NCI-H1417 treated with DMSO at 0.1 percent for 48 hours (cell line): Measurements from ENCODE around the gene MAP3K5.

Experiments used
- DNase-seq: peaks from one replicate; lab custom pipeline; 2025; lab: John Stamatoyannopoulos, UW

The MAP3K5 gene

GRCh38 chr6:136749359-136749997, 42.8 kb downstream of the MAP3K5 start:
- DNase-seq, result no peak

GRCh38 chr6:136747507-136747906, 44.8 kb downstream of the MAP3K5 start:
- DNase-seq, result no peak

DNA sequence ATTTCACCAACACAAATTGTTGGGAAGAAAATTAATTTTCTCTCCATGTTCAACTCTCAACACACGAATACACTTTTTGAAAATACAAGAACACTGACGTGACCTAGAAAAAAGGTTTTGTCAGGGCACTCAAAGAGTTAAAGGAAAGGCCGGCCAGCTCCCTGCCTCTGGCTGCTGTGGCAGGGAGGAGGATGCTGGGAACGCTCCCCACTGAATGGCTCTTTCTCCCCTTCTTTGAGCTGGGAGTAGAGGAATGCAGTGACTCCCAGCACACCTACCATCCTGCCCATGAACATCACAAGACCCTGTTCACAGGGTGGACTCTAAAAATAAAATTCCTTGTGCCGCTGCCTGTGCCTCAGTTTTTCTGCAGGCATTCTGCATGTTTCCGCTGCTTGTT, 47.0 kb downstream of the MAP3K5 start:
- DNase-seq, result no peak

DNA sequence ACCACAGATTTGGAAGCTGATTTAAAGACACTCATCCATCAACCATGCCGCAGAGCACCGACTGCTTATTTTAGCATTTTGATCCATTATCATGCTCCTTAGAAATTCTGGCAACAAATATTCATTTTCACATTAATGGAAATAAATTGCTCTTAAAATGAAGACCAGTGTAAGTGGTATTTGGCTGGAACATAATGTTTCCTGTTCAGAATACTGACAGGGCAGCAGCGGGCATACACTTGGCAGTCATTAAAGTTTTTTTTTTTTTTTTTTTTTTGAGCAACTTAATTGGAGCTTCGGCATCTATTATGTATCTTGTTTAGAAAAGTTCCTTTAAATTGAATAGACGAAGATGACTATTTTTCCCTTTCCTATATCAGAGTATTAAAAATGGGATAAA, 47.4 kb downstream of the MAP3K5 start:
- DNase-seq, result no peak

DNA sequence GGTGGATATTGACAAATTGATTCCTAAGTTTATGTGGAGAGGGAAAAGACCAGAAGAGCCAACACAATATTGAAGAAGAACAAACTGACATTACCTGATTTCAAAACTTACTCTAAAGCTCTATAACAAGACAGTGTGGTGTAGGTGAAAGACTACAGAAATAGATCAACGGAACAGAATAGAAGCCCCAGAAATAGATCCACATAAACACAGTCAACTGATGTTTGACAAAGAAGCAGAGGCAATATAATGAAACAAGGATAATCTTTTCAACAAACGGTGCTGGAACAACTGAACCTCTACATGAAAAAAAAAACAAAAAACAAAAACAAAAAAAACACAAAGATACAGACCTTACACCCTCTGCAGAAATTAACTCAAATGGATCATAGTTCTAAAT, 50.2 kb downstream of the MAP3K5 start:
- no peak for DNase-seq

- no peak for DNase-seq
These were observed 52.0 kb downstream of the MAP3K5 start for GRCh38 chr6:136740050-136740974.

- no peak for DNase-seq
These were observed 52.8 kb downstream of the MAP3K5 start for GRCh38 chr6:136739501-136739900.

DNA sequence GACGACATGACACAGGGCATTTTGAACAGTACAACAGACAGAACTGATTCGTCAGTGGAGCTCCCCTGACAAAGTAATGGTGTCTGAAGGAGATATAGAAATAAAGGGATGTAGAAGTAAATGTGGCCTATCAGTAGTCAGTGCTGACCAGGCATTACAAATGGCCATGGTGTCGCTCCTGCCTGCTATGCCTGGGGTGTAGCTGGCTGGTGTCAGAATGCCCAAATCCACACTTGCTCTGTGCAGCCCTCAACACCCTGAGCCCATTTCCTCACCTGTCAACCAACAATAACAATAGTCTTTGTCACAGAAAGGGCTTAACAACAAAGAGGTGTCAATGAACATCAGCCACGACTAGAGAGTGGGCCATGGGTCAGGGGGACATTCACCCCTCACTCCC, 53.2 kb downstream of the MAP3K5 start:
- DNase-seq, result no peak

- DNase-seq, result no peak
These were observed 53.6 kb downstream of the MAP3K5 start for GRCh38 chr6:136738692-136739057.

DNA sequence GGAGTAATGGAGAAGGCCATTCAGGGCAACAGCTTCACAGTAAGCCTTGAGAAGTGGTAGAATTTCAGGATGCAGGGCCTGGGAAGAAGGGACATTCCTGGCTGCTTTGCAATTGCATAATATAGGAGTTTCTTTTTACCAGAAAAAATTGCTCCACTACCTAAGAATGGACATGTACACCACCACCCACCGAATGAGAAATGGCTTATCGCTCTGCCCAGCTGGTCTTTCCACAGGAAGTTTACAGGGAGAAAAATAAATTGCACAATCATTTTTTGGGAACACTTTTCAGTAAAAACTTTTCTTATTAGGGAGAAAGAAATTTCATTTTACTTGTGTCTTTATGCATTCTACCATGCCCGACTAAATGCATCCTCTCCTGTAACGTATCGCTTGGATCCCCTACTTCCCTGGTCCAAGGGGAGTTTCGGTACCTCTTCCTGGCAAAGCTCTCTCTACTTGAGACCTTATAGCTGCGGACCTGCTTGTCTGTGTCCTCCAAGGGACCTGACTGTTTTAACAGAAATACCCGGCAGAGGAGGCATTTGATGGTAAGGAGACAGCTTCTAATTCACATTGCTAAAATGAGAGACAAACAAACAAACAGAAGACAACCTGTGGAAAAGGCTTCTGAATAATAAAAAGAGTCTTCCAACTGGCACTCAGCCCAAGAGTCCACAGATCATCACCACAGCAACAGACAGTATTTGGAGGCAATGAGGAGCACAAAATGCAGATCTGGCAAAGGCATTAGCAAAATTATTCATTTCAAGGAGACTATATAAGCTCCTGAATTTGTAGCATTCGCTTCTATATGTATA, 54.2 kb downstream of the MAP3K5 start:
- no peak for DNase-seq

DNA sequence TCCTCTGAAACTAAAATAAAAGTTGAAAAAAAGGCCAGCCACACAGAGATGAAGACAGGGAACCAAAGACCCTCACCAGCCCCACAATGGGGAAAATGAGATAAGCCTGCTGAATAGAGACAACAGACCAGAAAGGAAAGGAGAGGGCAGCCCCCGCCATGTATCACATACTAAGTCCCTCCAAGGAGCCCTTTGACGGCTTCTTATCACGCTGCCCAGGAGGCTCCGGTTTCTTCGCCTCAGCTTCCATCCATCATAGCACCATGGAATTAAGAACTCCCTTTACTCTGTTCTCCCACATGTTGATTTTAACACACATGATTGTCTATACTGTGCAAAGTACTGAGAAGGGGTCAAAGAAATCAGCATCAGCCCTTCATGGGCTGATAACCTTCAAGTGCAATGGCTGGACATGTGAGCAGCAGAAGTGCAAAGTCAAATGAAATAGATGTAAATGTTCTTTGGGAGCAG, 54.9 kb downstream of the MAP3K5 start:
- no peak for DNase-seq

- no peak for DNase-seq
These were observed 55.9 kb downstream of the MAP3K5 start for GRCh38 chr6:136736281-136736960.

DNA sequence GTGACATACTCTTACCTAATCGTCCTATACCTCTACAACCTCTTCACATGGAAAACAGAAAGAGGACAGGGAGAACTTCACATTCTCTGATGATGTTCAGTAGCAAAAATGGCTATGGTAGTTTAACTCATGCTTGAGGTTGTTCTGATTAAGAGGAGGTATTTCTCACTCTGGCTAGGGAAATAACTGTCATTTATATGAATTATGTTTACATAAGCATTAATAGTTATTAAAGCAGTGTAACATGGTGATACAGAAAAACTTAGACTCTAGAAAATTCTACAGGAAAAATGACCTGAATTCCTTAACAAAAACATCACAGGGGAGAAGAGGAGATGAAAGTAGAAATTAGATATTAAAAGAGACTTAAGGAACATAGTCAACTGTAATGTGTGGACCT, 57.3 kb downstream of the MAP3K5 start:
- no peak for DNase-seq

GRCh38 chr6:136732889-136733288, 59.4 kb downstream of the MAP3K5 start:
- DNase-seq, result no peak

DNA sequence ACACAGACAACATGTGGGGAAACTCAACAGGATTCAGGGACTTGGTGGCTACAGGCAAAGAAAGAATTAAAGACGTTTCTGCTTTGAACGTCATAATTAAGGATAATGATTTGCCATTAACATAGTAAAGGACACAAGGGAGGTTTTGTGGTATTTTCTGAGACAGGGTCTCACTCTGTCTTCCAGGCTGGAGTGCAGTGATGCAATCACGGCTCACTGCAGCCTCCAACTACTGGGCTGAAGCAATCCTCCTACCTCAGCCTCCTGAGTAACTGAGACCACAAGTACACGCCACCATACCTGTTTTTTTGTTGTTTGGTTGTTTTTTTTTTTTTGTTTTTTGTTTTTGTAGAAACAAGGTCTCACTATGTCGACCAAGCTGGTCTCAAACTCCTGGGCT, 62.4 kb downstream of the MAP3K5 start:
- DNase-seq, result no peak

DNA sequence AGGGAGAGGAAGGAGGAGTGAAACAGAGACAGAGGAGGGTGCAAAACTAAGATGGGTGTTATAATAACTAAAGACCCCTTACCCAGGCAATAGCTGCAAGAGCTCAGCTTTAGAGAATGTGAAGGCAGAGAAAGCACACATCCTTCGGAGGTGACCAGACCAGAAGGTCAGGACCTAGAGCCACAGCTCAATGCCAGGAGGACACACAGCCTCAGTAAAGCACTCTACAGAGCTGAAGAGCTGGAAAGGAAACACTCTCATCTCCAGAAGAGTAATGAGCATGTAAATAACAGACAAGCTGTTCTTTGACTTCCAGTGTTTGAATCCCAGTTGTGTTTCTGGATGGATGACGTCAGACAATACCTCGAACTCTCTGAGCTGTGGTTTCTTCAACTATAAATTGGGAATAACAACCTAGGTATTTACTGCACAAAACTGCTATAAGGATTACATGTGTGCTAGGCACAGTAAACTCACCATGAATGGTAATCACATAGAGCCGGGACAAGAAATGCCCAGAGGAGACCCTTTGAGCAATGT, 63.2 kb downstream of the MAP3K5 start:
- no peak for DNase-seq

DNA sequence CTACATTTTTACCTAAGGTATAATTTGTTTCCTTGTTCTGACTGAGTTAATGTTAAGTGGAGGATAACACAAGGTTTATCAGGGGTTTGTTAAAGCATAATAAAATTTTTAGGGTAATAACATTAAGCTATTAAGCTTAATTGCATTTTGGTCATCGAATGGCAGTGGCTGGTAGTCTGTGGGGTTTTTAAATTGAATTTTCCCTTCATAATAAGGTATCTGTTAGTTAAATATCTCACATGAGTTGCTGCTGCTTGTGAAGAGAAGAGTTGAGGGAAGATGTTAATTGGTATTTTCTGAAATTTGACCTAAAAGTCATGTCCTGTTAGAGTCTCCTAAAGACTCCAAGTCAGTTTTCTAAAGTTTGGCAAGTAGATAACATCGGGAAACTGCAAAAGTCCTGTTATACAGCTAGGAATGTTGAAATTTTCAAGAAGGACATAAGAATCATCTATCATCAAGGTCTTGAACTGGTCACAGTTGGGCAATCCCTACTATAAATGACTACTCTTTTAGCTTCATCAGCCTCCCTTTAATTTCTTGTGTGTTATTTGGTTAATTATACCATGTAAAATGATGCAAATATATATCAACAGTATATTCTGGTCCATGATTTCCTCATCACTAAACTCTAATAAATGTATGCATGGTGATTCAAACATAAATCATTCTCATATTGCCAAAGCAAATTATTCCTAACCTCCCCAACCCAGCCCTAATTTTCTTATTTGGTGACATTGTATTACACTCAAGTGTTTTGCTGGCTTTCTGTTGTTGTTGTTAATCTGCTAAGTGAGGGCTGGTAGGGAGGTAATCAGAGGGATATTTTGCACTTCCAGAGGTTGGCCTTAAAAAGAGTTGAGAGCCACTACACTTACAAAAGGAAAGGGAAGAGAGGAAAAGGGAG, 64.0 kb downstream of the MAP3K5 start:
- DNase-seq, result no peak

DNA sequence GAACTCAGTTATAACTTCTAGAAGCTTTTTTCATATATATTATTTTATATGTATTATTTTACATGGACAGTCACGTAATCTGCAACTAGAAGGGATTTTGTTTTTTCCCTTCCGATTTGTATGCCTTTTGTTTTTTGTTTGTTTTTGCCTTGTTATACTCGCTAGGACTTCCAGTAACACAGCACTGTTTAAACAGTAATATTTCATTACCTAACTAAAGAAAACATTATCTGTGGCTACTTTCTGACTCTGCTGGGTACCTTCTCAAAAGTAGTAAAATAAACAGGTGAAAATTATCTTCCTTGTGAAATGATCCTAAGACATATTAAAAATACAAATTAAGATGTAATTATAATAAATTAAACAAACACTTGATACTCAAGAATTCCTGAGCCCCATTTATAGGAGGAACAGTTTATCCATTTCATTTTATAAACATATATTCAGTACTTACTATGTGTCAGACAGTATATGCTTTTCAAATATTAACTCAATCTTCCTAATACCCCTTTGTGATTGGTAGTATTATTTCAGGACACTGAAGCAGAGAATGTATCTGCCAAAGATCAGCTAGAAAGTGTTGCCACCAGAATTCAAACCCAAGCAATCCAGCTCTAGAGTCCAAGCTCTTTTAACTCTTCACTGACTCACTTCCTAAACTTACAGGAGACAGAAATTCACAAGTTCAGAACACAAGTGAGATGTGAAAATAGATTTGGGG, 65.3 kb downstream of the MAP3K5 start:
- DNase-seq, result no peak

DNA sequence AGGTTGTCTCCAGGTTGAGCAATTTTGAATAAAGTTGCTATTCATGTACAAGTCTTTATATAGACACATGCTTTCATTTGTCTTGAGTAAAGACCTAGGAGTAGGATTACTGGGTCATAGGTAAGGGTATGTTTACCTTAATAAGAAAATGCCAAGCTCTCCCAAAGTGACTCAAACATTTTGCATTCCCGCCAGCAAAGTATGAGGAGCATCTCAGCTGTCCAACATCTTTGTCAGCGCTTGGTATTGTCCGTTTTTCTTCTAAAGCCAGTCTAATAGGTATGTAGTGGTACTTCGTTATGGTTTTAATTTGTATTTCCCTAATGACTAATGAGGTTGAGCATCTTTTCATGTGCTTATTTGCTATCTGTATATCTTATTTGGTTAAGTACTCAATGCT, 67.2 kb downstream of the MAP3K5 start:
- no peak for DNase-seq

DNA sequence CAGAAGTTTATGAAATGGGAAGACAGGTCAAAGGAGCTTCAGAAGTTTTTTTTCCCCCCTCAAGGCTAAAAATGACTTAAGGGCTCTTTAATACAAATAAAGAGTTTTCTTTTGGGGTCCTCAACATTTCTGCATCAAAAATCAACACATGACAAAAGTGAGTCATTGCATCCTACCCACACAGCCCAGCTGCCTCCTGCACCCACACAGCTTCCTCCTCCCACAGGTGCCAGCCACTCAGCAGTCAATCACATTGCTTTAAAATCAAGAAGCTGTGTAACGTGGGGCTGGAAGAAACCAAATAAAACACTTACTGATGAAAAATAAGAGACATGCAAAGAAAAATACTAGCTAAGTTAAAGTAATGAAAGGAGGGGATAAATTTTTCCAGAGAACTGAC, 68.5 kb downstream of the MAP3K5 start:
- no peak for DNase-seq
